Inferior parietal cortex (tissue), 1 donor: ENCODE results near the gene LCP1.

Source experiments
- DNase-seq: peaks from one replicate; pipeline ENCODE4 v3.0.0-alpha.2; 2016; ENCODE audit errors: extremely low spot score

The LCP1 gene

GRCh38 chr13:46160065-46160464 lies 21.9 kb downstream of the LCP1 start:
- no peak for DNase-seq

GRCh38 chr13:46158983-46159382 lies 23.0 kb downstream of the LCP1 start:
- DNase-seq = no peak

- no peak for DNase-seq
Observed at GRCh38 chr13:46158222-46158621, 23.8 kb downstream of the LCP1 start.

- no peak for DNase-seq
Observed at GRCh38 chr13:46154136-46154801, 27.7 kb downstream of the LCP1 start.

GRCh38 chr13:46152627-46153328 lies 29.2 kb downstream of the LCP1 start:
- DNase-seq = no peak

- no peak for DNase-seq
Observed at GRCh38 chr13:46150134-46150693, 31.8 kb downstream of the LCP1 start.

- DNase-seq = no peak
Observed at GRCh38 chr13:46149272-46150133, 32.5 kb downstream of the LCP1 start.

- no peak for DNase-seq
Observed at GRCh38 chr13:46146898-46147297, 35.1 kb downstream of the LCP1 start.

- DNase-seq = no peak
Observed at GRCh38 chr13:46145950-46146349, 36.0 kb downstream of the LCP1 start.

- no peak for DNase-seq
Observed at GRCh38 chr13:46145135-46145534, 36.8 kb downstream of the LCP1 start.

GRCh38 chr13:46143184-46143701 lies 38.7 kb downstream of the LCP1 start:
- DNase-seq = no peak

GRCh38 chr13:46142776-46143175 lies 39.2 kb downstream of the LCP1 start:
- DNase-seq = no peak

GRCh38 chr13:46140044-46140443 lies 41.9 kb downstream of the LCP1 start:
- no peak for DNase-seq

GRCh38 chr13:46137627-46138317 lies 44.2 kb downstream of the LCP1 start:
- no peak for DNase-seq

GRCh38 chr13:46136688-46137087 lies 45.3 kb downstream of the LCP1 start:
- no peak for DNase-seq

- DNase-seq = no peak
Observed at GRCh38 chr13:46134961-46135522, 46.9 kb downstream of the LCP1 start.

- no peak for DNase-seq
Observed at GRCh38 chr13:46134494-46134893, 47.5 kb downstream of the LCP1 start.

- DNase-seq = no peak
Observed at GRCh38 chr13:46132109-46132508, 49.9 kb downstream of the LCP1 start.

GRCh38 chr13:46131705-46132104 lies 50.3 kb downstream of the LCP1 start:
- DNase-seq = no peak

- no peak for DNase-seq
Observed at GRCh38 chr13:46129955-46130618, 51.9 kb downstream of the LCP1 start.

GRCh38 chr13:46129124-46129523 lies 52.9 kb downstream of the LCP1 start:
- DNase-seq = no peak
